BJ (cell line): ENCODE results near the gene SMIM12. TPM values are rescaled to one million over a fixed set of nuclear protein-coding genes. Genes with fewer than 3 reads are reported as not detected.
"Not testable (repeated sequence)": the region's sequence is repeated elsewhere in the genome, so short reads cannot be mapped to it uniquely, and the experiment has no call there.

Experiments
- CTCF ChIA-PET: fragments of 350-600 bp; formaldehyde crosslinking; extraction: SDS; loops from one replicate; lab custom pipeline; 2021; ENCODE audit warnings: antibody characterized with exemption, inconsistent platforms; lab: Yijun Ruan, JAX
- POLR2A ChIA-PET: fragments of 300-600 bp; sonication (Branson Sonifier 250); formaldehyde crosslinking; extraction: SDS; loops from one replicate; lab custom pipeline; 2021; ENCODE audit warnings: antibody characterized with exemption; lab: Charles Lee
- DNase-seq: peaks from one replicate; pipeline ENCODE4 v3.0.0-alpha.2; 2011; ENCODE audit warnings: low read depth
- H3K27me3 ChIP-seq: 2 replicates; pipeline ENCODE4 v1.6.0; 2011; ENCODE audit warnings: low read length; ENCODE audit not compliant: control insufficient read depth, insufficient read depth
- H3K36me3 ChIP-seq: 2 replicates; pipeline ENCODE4 v1.5.1; 2011; ENCODE audit warnings: low read length; ENCODE audit not compliant: control insufficient read depth, insufficient read depth
- H3K4me3 ChIP-seq: 2 replicates; pipeline ENCODE4 v1.5.1; 2011; ENCODE audit warnings: low read depth, mild to moderate bottlenecking, control low read depth, low read length
- polyA plus RNA-seq: library from polyadenylated mRNA; depleted of rRNA; stranded (reverse); fragments of >200 nt; gene quantifications from 2 replicates; pipeline ENCODE4 v1.2.3, GENCODE V29; 2011
- TF ChIP-seq, protein P1 (sequence below): IDR thresholded peaks from 2 replicates; pipeline ENCODE4 v1.5.1; 2011; ENCODE audit warnings: low read depth, mild to moderate bottlenecking, control low read depth, inconsistent platforms, low read length, moderate library complexity; ENCODE audit not compliant: insufficient read depth

The SMIM12 gene
- polyA plus RNA-seq, 1 experiment = 44.8 TPM

DNA sequence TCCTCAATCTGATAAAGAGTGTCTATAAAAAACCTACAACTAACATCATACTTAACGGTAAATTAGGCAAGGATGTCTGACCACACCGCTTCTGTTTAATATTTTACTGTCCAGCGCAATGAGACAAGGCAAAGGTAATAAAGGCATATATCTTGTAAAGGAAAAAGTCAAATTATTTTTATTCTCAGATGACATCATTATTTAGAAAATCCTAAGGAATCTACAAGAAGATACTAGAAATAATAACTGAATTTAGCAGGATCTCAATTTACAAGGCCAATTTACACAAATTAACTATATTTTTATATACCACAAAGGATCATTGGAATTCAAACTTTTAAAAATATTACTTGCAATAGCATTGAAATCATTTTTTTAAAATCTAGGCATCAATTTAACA is 37.3 kb downstream of the SMIM12 start:
- POLR2A ChIA-PET = no interaction called here
- no peaks in the 10 kb centered on the region for H3K36me3 ChIP-seq
- H3K27me3 ChIP-seq = no peaks in the 10 kb centered on the region
- no peak for DNase-seq
- CTCF ChIA-PET = interaction anchor here (1.2 kb wide), 1 partner anchor 42 kb away, joined by 3 read pairs; the partner anchor contains the start of gene GJB3
- H3K4me3 ChIP-seq = no peak overlapping the region
- TF ChIP-seq, protein P1, sequence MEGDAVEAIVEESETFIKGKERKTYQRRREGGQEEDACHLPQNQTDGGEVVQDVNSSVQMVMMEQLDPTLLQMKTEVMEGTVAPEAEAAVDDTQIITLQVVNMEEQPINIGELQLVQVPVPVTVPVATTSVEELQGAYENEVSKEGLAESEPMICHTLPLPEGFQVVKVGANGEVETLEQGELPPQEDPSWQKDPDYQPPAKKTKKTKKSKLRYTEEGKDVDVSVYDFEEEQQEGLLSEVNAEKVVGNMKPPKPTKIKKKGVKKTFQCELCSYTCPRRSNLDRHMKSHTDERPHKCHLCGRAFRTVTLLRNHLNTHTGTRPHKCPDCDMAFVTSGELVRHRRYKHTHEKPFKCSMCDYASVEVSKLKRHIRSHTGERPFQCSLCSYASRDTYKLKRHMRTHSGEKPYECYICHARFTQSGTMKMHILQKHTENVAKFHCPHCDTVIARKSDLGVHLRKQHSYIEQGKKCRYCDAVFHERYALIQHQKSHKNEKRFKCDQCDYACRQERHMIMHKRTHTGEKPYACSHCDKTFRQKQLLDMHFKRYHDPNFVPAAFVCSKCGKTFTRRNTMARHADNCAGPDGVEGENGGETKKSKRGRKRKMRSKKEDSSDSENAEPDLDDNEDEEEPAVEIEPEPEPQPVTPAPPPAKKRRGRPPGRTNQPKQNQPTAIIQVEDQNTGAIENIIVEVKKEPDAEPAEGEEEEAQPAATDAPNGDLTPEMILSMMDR = no peak

DNA sequence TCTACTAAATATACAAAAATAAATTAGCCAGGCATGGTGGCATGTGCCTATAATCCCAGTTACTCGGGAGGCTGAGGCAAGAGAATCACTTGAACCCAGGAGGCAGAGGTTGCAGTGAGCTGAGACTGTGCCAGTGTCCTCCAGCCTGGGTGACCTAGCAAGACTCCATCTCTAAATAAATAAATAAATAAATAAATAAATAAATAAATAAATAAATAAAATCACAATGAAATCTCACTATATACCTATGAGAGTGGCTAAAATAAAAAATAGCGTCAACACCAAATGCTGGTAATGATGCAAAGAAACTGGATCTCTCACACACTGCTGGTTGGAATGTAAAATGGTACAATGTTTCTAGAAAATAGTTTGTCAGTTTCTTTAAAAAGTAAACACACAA is 40.7 kb downstream of the SMIM12 start:
- H3K36me3 ChIP-seq, H3K4me3 ChIP-seq, DNase-seq, POLR2A ChIA-PET, H3K27me3 ChIP-seq: not testable (repeated sequence)
- CTCF ChIA-PET = interaction anchor here (2.7 kb wide), 1 partner anchor 34 kb away, joined by 12 read pairs; no protein-coding TSS in a partner anchor

DNA sequence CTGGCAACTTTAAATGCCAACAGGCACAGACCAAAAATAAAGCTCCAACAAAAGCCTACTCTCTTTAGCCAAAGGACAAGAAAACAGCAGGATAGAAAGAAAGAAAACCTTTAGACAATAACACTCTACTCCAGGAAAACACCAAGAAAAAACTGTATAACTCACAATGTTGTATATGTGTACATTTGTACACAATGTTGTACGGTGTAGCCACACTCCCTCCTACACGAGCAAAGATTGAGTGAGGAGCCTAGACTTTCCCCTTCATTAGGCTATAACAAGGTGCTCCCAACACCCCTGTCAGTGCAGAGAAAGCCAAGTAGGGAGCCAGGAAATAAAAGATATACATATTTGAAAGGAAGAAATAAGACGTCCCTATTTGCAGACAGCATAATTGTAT is 42.8 kb downstream of the SMIM12 start:
- no peaks in the 10 kb centered on the region for H3K36me3 ChIP-seq
- no peak for DNase-seq
- no peaks in the 10 kb centered on the region for H3K27me3 ChIP-seq
- ChIA-PET POLR2A (no interaction called here), CTCF (no interaction called here)
- H3K4me3 ChIP-seq = no peak overlapping the region
- TF ChIP-seq, protein P1 = no peak

DNA sequence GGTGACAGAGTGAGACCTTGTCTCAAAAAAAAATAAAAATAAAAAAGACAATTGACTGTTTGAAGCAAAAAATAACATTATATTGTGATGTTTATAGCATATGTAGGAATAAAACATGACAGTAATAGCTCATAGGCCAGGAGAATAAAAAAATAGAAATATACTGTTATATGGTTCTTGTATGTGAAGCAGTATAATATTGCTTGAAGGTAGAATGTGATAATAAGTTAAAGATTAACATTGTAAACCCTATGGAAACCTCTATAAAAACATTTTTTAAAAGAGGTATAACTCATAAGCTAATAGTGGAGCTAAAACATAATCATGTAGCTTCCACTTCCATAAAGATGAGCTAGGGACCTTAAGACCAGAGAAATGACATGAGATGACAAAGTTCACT is 43.2 kb downstream of the SMIM12 start:
- TF ChIP-seq, protein P1 = no peak
- CTCF ChIA-PET = no interaction called here
- DNase-seq = no peak
- H3K36me3 ChIP-seq = no peaks in the 10 kb centered on the region
- H3K27me3 ChIP-seq = no peaks in the 10 kb centered on the region
- POLR2A ChIA-PET = no interaction called here
- H3K4me3 ChIP-seq = no peak overlapping the region

DNA sequence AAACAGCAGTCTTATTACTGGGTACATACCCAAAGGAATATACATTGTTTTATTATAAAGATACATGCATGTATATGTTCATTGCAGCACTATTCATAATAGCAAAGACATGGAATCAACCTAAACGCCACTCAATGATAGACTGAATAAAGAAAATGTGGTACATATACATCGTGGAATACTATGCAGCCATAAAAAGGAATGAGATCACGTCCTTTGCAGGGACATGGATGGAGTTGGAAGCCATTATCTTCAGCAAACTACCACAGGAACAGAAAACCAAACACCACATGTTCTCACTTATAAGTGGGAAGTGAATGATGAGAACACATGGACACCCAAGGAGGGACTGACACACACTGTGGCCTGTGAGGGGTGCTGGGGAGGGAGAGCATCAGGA is 48.8 kb downstream of the SMIM12 start:
- H3K27me3 ChIP-seq, H3K4me3 ChIP-seq, POLR2A ChIA-PET, DNase-seq, H3K36me3 ChIP-seq: not testable (repeated sequence)
- CTCF ChIA-PET = interaction anchor here (1.0 kb wide), 1 partner anchor 38 kb away, joined by 3 read pairs; no protein-coding TSS in a partner anchor

DNA sequence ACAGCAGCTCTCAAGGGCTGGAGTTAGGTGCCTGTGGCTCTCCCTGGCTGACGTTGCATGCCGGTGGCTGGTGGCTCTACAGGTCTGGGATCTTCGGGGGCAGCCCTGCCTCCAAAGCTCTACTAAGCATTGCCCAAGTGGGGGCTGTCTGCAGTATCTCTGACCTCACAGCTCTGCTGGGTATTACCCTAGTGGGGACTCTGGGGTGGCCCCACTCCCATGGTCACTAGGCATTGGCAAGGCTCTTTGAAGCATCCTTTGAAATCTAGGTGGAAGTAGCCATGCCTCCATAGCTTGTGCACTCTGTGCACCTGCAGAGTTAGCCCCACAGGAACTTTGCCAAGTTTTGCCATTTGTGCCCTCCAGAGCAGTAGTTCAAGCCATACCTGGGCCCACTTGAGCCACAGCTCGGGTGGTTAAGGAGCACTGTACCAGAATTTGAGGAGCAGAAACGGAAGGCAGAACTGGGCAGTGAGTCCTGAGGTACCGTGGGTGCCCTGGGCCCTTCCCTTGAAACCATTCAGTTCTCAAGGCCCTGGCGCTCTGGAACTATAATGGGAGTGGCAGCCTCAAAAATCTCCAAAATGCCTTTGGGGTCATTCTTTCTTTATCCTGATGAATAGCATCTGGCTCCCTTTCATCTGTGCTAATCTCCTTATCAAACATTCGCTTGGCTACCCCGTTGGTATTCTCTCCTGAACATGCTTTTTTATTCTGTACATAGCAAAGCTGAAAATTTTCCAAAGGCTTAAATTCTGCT is 51.3 kb downstream of the SMIM12 start:
- no peak for DNase-seq
- H3K27me3 ChIP-seq = no peaks in the 10 kb centered on the region
- CTCF ChIA-PET = interaction anchor here (1.4 kb wide), 1 partner anchor 45 kb away, joined by 3 read pairs; no protein-coding TSS in a partner anchor
- H3K36me3 ChIP-seq = no peaks in the 10 kb centered on the region
- TF ChIP-seq, protein P1 = no peak
- no peak overlapping the region for H3K4me3 ChIP-seq
- POLR2A ChIA-PET = no interaction called here
